Skeletal muscle cell (primary cell): ENCODE measurements around the gene VPS16.

Source experiments
- DNase-seq: peaks from one replicate; pipeline ENCODE4 v3.0.0-alpha.2; 2010; ENCODE audit warnings: low read depth
- H3K4me3 ChIP-seq: 2 replicates; pipeline ENCODE4 v1.5.1; 2011; ENCODE audit warnings: low read depth, mild to moderate bottlenecking, control low read depth, low read length, moderate library complexity

The VPS16 gene

GRCh38 chr20:2840138-2840966 is at the start of gene VPS16, which contains the start of gene PCED1A:
Gene VPS16, plus strand, starts transcription at chr20:2840745. Its CDS starts 30 bp downstream, at chr20:2840775.
Gene PCED1A, minus strand, starts transcription at chr20:2840655. Its CDS starts 743 bp downstream, at chr20:2839912.
- peak; percentile 56 for DNase-seq
- peak within 1 kb of the TSS; percentile 88 for H3K4me3 ChIP-seq

- H3K4me3 ChIP-seq: no peak overlapping the region
- DNase-seq: no peak
Measured at GRCh38 chr20:2793471-2793870, 47.1 kb upstream of the VPS16 start.

GRCh38 chr20:2794202-2794748 is 46.3 kb upstream of the VPS16 start:
- H3K4me3 ChIP-seq: no peak overlapping the region

GRCh38 chr20:2794866-2795447 is 45.6 kb upstream of the VPS16 start:
- DNase-seq: no peak
- H3K4me3 ChIP-seq: no peak overlapping the region

More at GRCh38 chr20:2794202-2794748, 46.3 kb upstream of the VPS16 start:
- DNase-seq: no peak

GRCh38 chr20:2795451-2795850 is 45.1 kb upstream of the VPS16 start:
- no peak overlapping the region for H3K4me3 ChIP-seq
- no peak for DNase-seq

- no peak overlapping the region for H3K4me3 ChIP-seq
- DNase-seq: no peak
Measured at GRCh38 chr20:2796011-2796660, 44.4 kb upstream of the VPS16 start.

GRCh38 chr20:2797136-2797983 is 43.2 kb upstream of the VPS16 start:
- no peak overlapping the region for H3K4me3 ChIP-seq
- no peak for DNase-seq

GRCh38 chr20:2798095-2798805 is 42.3 kb upstream of the VPS16 start:
- no peak overlapping the region for H3K4me3 ChIP-seq
- no peak for DNase-seq

GRCh38 chr20:2798814-2799213 is 41.7 kb upstream of the VPS16 start:
- no peak overlapping the region for H3K4me3 ChIP-seq
- no peak for DNase-seq

GRCh38 chr20:2799271-2799670 is 41.3 kb upstream of the VPS16 start:
- no peak overlapping the region for H3K4me3 ChIP-seq
- DNase-seq: no peak

GRCh38 chr20:2799688-2800520 is 40.6 kb upstream of the VPS16 start:
- DNase-seq: no peak
- peak overlapping the region; percentile 41 for H3K4me3 ChIP-seq

GRCh38 chr20:2800521-2801285 is 39.8 kb upstream of the VPS16 start, which contains the start of gene CPXM1:
Gene CPXM1, minus strand, starts transcription at chr20:2800627. Its CDS starts 55 bp downstream, at chr20:2800572.
- H3K4me3 ChIP-seq: peak within 1 kb of the TSS; percentile 41
- DNase-seq: no peak

GRCh38 chr20:2801286-2801728 is 39.2 kb upstream of the VPS16 start:
- no peak overlapping the region for H3K4me3 ChIP-seq
- no peak for DNase-seq

GRCh38 chr20:2804041-2804828 is 36.3 kb upstream of the VPS16 start:
- DNase-seq: no peak
- H3K4me3 ChIP-seq: no peak overlapping the region

GRCh38 chr20:2804852-2805688 is 35.5 kb upstream of the VPS16 start:
- H3K4me3 ChIP-seq: no peak overlapping the region
- DNase-seq: no peak
